NCI-H2171 treated with DMSO at 0.1 percent for 48 hours (cell line): Measurements from ENCODE around the gene SLC24A3.

Experiments
- DNase-seq: peaks from one replicate; lab custom pipeline; 2025; lab: John Stamatoyannopoulos, UW

The SLC24A3 gene

DNA sequence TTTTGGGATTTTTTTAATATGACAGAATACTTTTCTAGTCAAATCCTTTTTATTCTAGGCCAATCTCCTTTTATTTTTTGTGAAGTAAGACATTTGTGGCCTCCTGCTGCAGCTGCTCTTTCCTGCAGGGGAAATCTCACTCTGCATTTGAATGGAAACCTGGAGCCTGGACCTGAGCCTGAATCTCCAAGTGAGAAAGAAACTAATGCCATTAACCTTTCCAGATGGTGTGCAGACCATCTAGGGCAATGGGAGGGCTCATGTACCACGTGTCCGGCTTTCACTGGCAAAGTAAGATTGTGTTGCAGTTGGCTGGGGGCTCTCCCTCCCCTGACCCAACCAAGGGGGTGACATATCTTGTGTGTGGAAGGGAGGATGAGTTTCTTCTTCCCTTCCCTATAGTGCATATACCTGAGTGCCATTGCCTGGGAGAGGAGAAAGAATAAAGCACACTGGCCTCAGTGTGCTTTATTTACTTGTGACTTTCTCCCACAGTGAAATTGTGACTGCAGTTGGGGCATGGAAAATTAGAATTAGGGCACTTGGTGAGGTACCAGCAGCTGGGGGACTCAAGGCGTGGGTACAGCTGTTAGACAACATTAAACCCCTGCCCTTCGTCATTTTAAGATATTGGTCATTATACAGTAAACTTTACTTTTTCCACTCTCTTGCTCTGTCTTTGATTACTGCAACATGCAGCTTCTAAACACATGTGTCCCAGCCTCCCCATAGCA, 385.8 kb downstream of the SLC24A3 start:
- no peak for DNase-seq

GRCh38 chr20:19599200-19599599, 386.8 kb downstream of the SLC24A3 start:
- no peak for DNase-seq

DNA sequence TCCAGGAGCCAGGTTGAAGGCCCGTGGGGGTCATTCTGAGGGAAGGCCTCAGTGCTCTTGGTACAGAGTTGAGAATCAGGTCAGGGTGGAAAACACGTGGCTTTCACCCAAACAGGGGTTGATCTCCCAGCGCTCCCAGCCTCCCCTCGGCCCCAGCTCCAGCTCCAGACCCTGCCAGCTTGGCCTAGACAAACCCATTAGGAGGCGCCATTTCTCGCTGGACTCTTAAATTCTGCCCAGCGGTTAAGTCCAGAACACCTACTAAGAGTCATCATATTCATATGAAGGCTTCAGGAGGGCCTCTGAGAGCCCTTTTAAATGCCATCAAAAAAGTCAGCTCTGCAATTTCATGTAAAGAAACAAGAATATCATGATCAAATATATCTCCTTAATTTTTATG, 387.6 kb downstream of the SLC24A3 start:
- no peak for DNase-seq

GRCh38 chr20:19601126-19601810, 388.8 kb downstream of the SLC24A3 start:
- DNase-seq, result no peak

DNA sequence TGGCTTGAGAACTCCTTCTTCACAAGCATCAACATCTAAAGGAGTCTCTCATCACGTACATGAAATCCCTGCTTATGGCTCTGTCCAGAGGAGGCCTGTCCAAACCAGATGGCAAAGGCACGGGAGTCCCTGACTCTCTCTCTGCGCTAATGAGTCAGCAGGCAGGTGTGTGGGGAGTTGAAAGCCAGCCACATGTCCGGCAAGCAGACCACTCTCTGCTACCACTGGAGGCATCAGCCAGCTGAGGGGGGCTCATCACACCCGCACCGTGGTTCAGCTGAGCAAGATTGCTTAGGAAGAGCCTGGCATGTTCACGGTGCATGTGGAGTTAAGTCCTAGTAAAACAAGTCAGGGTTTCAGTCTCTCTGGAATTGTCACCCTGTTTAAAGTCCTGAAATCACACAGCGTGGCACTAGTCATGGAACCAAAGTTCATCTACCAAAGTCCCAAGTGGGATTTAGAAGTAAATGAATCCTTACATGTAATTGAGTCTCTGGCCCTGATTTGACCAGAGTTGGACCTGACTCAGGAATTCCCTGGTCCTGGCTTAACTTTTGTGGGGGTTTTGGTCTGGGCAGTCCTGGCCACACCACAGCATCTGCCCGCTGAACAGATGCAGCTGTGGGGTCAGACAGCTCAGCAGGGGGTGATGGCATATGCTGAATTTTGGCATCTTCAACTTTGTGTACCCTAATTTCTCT, 390.4 kb downstream of the SLC24A3 start:
- DNase-seq, result no peak

DNA sequence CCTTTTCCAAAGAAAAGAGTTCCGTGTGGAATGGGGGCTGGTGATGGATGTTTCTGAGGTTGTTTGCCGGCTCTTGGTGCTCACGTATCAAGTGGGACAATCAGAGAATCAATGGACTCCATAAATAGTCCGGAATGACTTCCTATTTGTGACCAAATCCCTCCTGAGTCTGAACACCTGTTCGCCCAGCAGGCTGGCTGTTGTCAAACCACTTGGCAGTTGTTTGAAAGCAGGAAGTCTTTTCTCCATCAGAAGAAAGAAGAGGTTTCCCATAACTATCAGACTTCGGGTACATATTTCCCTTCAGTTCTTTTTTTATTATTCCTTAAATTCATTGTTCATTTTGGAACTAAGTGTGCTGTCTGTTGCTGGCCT, 390.9 kb downstream of the SLC24A3 start:
- DNase-seq, result peak; percentile 25

DNA sequence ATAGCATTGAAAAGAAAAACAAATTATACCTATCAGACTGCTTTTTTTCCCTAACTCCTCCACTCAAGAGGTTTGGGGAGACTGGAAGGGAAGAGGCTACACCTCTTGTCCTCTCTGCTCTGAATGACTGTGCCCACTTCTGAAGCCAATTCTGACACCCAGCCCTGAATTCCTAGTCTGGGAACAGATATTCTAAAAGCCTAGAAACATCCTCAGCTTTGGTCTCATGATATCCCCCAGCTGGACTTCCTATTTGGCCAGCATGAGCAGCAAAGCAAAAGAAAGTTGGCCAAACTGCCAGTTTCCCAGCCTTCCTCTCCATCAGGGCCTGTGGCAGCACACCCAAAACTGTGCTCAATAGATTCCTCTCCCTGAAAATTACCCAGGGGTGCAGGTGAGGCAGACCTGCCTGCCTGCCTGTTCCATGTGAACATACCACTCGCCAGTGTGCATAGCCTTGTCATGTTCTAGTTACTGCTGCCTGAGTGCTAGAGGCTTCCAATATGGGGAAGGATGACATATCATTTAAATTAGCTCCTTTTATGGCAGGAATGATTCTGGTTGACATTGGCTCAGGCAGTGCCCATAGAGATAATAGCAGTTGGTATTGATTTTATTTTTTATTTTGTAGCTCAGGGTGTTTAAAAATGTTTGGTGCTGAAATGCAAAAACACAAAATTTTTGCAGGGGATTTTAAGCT, 393.5 kb downstream of the SLC24A3 start:
- DNase-seq, result no peak

- DNase-seq, result no peak
Observed at GRCh38 chr20:19609642-19610223, 397.3 kb downstream of the SLC24A3 start.

DNA sequence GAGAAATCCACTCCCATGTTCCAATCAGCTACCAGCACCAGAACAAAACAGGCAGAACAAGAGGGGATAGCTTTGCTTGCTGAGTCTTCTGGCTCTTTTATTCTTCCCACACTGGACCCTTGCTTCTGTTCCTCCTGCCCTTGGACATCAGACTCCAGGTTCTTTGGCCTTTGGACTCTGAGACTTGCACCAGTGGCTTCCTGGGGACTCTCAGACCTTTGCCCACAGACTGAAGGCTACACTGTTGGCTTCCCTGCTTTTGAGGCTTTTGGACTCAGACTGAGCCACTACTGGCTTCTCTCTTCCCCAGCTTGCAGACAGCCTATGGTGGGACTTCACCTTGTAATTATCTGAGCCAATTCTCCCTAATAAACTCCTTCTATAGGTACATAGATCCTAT, 403.2 kb downstream of the SLC24A3 start:
- no peak for DNase-seq

- DNase-seq, result no peak
Observed at GRCh38 chr20:19616081-19616480, 403.6 kb downstream of the SLC24A3 start.

DNA sequence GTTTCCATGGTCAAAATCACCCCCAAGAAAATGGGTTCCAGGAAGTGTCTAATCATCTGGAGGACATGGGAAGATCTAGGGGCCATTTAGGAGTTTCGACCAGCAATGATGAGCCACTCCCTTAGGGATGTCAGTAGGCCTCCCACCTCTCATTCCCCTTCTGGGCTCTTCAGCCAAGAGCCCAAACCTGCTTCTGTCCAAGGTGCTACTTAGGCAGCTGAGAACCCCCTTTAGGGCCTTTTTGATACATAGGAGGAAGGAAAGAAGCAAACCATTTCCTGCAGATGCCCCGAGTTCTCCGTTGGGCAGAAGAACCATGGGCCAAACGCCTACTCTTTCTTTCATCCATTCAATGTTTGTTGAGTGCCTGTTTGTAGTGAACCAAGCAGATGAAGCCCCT, 404.2 kb downstream of the SLC24A3 start:
- DNase-seq, result no peak

DNA sequence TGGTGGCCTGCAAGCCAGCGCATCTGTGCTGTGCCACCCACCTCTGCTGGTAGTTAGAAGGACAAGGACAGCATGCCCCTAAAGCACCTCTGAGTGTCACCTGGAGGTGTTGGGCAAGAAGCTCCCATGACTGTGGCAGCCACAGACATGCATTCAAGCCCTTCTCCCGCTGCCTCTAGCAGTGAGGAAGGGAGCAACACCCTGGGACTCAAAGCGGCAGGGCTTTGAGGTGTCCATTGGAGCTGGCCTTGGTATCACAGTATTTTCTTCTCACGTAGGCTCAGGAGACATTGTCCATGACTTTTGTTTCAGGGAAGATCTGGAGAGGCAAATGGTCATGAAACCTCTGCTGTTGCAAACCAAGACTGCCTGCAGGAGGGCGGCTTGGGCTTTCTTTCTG, 404.8 kb downstream of the SLC24A3 start:
- no peak for DNase-seq

DNA sequence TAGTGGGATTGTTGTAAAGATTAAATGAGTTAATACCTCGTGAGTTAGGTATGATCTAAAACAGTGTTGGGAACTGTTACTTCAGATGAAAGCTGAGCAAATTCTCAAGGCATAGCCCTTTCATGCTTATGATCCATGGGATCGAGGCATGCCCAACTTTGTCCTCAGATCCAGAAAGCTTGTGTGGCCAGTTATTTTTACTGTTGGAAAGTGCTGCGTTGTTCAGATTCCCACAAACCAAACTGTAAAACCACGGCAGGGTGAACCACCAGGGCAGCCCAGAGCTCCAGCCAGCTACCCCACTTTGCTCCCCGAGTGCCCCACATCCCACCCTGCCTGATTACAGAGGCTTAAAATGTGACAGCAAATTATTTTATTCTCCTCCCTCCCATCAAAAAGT, 406.3 kb downstream of the SLC24A3 start:
- DNase-seq, result no peak

DNA sequence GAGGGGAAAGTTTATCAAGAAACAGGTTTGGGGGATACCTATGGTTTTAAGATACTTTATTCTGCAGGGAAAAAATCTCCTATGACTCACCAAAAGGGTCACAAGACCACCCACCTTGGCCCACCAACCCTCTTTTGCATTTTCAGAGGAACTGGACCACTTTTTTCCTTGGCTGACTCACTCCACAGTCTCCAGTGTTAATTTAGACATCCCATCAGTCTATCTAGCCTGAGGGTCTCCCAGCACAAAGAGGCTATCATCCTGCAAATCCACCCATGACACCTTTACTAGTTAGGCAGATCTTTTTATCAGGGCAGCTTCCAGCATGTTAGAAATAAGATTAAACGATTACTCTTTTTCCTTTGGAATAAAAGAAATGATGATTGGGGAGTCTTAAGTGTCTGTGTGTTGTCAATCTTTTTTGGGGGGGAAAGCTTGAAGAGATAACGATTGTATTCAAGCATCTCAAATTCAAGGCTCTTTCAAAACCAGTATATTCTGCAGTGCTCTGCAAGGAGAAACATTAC, 407.5 kb downstream of the SLC24A3 start:
- DNase-seq, result no peak

GRCh38 chr20:19620446-19620845, 408.0 kb downstream of the SLC24A3 start:
- peak; percentile 78 for DNase-seq

GRCh38 chr20:19621072-19621471, 408.6 kb downstream of the SLC24A3 start:
- DNase-seq, result peak; percentile 19

- DNase-seq, result no peak
Observed at GRCh38 chr20:19624221-19624965, 412.0 kb downstream of the SLC24A3 start.

- DNase-seq, result no peak
Observed at GRCh38 chr20:19625426-19625825, 413.0 kb downstream of the SLC24A3 start.

DNA sequence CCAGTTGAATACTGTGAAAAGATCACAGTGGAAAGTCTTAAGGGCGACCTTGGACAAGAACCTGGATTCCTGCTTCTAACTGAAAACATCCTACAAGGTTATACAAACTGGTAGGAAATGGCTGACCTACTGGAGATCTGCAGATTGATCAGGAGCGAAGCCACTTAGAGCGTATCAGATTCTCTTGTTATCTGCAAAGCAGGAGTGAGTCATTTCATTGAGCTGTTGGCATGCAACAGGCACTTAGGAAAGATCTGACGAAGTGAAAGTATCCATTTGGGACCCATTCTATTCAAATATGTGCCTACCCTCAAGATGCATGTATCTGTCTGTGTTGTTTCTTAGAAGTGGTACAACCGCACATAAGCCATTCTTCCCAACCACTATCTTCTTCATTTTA, 414.5 kb downstream of the SLC24A3 start:
- DNase-seq, result no peak

DNA sequence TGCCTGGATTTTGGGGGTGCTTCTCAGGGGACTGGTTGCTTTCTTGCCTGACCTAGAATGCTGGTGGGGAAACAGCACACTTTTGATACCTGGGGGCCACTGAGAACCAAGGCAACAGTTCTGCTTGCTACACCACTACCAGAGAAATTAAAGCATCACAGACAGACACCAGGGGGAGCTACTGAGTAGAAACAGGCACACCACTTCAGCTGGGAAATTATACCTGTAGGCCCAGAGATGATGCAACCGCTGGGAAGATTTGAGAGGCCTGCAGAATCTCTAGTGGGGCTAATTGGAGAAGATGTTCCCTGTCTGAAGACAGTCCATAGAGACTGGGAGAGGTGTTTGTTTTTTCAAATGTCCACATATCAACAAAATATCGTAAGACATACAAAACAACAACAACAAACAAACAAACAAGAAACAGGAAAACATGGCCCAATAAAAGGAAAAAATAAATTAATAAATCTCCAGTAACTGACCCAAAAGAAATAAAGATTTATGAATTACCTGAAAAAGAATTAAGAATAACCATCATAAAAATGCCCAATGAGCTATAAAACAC, 416.2 kb downstream of the SLC24A3 start:
- peak; percentile 89 for DNase-seq

- DNase-seq, result no peak
Observed at GRCh38 chr20:19631410-19631809, 419.0 kb downstream of the SLC24A3 start.
